ENCODE data around the gene DACH1. TPM values are rescaled to one million over a fixed set of nuclear protein-coding genes. Genes with fewer than 3 reads are reported as not detected.

DACH1 gene
- total and polyA plus RNA-seq, 9 of the 15 experiments (the other 6 are each of a cell fraction or from before 2014, with no cell fraction given) = 0.04 to 0.07 (median 0.04) TPM; not detected in 2

DNA sequence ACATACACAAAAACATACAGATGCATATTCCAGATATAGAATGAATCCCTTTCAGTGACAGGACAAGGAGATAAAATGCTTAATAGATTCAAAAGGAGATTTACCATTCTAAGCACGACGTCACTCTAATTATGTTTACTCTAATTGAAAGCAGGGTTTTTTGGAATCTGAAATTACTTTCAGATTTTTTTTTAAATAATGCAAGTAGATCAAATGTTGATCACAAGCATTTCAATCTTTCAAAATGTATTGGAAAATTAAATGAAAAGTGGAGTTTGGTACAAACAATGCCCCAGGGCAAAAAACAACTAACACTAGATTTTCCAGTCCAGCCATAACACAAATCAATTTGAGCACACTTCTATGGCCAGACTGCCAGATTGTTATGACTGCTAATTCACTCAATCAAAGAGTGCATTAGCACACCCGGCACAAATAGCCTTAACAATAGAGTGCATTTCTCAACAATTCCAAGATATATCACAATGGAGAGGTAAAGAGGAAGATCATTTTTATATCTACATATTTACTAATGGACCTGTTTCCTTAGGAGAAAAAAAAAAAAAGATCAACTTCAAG is 4.3 kb upstream of the DACH1 start (continued):
- TF ChIP-seq, protein P1, sequence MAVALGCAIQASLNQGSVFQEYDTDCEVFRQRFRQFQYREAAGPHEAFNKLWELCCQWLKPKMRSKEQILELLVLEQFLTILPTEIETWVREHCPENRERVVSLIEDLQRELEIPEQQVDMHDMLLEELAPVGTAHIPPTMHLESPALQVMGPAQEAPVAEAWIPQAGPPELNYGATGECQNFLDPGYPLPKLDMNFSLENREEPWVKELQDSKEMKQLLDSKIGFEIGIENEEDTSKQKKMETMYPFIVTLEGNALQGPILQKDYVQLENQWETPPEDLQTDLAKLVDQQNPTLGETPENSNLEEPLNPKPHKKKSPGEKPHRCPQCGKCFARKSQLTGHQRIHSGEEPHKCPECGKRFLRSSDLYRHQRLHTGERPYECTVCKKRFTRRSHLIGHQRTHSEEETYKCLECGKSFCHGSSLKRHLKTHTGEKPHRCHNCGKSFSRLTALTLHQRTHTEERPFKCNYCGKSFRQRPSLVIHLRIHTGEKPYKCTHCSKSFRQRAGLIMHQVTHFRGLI (CRISPR knock-in tag; IDR thresholded peaks at IDR 0.05) = no peak
- no peak for TF ChIP-seq ETS2 (tag; IDR thresholded peaks at IDR 0.05; ENCODE audit: borderline replicate concordance, poor library complexity, severe bottlenecking)
- TF ChIP-seq SRSF7 (optimal IDR thresholded peaks at IDR 0.05; ENCODE audit: low read depth, low read length) = no peak
- no peak for TF ChIP-seq HLTF (IDR thresholded peaks at IDR 0.05)
- no peak for TF ChIP-seq ZNF184 (CRISPR knock-in tag; IDR thresholded peaks at IDR 0.05)
- no peak for TF ChIP-seq KLF10 (CRISPR knock-in tag; IDR thresholded peaks at IDR 0.05)
- TF ChIP-seq NFRKB (IDR thresholded peaks at IDR 0.05; ENCODE audit: low read depth) = no peak
- TF ChIP-seq, protein P2, sequence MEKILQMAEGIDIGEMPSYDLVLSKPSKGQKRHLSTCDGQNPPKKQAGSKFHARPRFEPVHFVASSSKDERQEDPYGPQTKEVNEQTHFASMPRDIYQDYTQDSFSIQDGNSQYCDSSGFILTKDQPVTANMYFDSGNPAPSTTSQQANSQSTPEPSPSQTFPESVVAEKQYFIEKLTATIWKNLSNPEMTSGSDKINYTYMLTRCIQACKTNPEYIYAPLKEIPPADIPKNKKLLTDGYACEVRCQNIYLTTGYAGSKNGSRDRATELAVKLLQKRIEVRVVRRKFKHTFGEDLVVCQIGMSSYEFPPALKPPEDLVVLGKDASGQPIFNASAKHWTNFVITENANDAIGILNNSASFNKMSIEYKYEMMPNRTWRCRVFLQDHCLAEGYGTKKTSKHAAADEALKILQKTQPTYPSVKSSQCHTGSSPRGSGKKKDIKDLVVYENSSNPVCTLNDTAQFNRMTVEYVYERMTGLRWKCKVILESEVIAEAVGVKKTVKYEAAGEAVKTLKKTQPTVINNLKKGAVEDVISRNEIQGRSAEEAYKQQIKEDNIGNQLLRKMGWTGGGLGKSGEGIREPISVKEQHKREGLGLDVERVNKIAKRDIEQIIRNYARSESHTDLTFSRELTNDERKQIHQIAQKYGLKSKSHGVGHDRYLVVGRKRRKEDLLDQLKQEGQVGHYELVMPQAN (IDR thresholded peaks at IDR 0.05; ENCODE audit: borderline replicate concordance) = no peak

DNA sequence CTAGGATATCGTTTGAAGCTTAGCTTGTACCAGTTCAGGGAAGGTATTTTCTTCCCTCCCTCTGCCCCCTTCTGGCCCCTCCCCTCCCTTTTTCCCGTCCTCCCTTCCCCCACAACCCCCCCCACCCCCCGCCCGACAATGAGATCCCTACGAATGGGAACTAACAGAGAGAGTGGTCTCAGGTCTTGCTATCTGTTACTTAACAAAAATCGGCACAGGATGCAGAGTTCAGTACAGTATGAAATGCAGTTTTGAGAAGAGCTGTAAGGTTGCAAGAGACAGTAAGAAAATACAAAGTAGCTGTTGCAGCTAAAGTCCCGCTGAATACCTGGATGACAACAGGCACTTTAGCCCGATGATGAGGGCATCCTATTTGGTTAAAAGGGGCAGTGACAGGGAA is 3.1 kb upstream of the DACH1 start:
- no peaks in the 10 kb centered on the region for H3K27me3 ChIP-seq (ENCODE audit: control insufficient read depth in 2 of 2, insufficient read depth in 2 of 2, low read length in 2 of 2)
- H4K20me1 ChIP-seq (replicated peaks; ENCODE audit: control insufficient read depth, insufficient read depth, low read length) = no peaks in the 10 kb centered on the region
- in situ Hi-C loops (cut with MboI) (no loop called here), intact Hi-C loops (cut with micrococcal nuclease) (no loop called here)
- no peak overlapping the region for H3K4me3 ChIP-seq
- BruUV-seq (replicated peaks) = no TSS peak
- WGBS (ENCODE audit: insufficient coverage, low coverage, missing lambda C conversion rate) = 5% methylated on average over 4 of the region's 8 CpGs
- FAIRE-seq (no peak), DNase-seq (ENCODE audit: extremely low read depth in 1 of 4, low spot score in 3 of 4) (no peak), ATAC-seq (no peak)
- no peaks in the 10 kb centered on the region for H3K9me3 ChIP-seq (replicated peaks; ENCODE audit: control insufficient read depth, insufficient read depth, low read depth, low read length)
- no peak overlapping the region for H3K9ac ChIP-seq (ENCODE audit: insufficient read depth in 1 of 2, low read depth in 2 of 2, low read length in 2 of 2)
- H3K36me3 ChIP-seq (ENCODE audit: control insufficient read depth, insufficient read depth, low read length) = no peaks in the 10 kb centered on the region
- no peak overlapping the region for H3K4me2 ChIP-seq (ENCODE audit: insufficient read depth, low read length)
- H3K4me1 ChIP-seq (replicated peaks in 1 of 2; ENCODE audit: control insufficient read depth in 2 of 2, insufficient read depth in 2 of 2, low read length in 2 of 2) = peaks cover 0 to 7% of the 10 kb centered on the region in 2 experiments; a peak in 1 of 5 replicates
- no peak overlapping the region for H2AFZ ChIP-seq (ENCODE audit: low read depth, low read length)
- no peaks in the 10 kb centered on the region for H3K79me2 ChIP-seq (ENCODE audit: control insufficient read depth, insufficient read depth, low read length)
- no peaks in the 10 kb centered on the region for H3K9me1 ChIP-seq (ENCODE audit: control insufficient read depth, insufficient read depth, low read length)
- ChIA-PET POLR2A (no interaction called here), CTCF (ENCODE audit: low intra/inter-chr PET ratio) (no interaction called here)
- H3K27ac ChIP-seq (ENCODE audit: extremely low read depth, low read depth, low read length) = no peak overlapping the region
- TF ChIP-seq RBM39 (optimal IDR thresholded peaks at IDR 0.05; ENCODE audit: low read depth, low read length) (no peak), RBM34 (IDR thresholded peaks at IDR 0.05; ENCODE audit: borderline replicate concordance, insufficient read depth, low read length) (no peak), EWSR1 (IDR thresholded peaks at IDR 0.05; ENCODE audit: borderline replicate concordance, low read depth, partially characterized antibody) (no peak), GABPB2 (CRISPR knock-in tag; conservative IDR thresholded peaks at IDR 0.05) (no peak), KLF1 (tag; IDR thresholded peaks at IDR 0.05) (no peak), BACH1 (tag; IDR thresholded peaks at IDR 0.05) (no peak)
- TF ChIP-seq, protein P3, sequence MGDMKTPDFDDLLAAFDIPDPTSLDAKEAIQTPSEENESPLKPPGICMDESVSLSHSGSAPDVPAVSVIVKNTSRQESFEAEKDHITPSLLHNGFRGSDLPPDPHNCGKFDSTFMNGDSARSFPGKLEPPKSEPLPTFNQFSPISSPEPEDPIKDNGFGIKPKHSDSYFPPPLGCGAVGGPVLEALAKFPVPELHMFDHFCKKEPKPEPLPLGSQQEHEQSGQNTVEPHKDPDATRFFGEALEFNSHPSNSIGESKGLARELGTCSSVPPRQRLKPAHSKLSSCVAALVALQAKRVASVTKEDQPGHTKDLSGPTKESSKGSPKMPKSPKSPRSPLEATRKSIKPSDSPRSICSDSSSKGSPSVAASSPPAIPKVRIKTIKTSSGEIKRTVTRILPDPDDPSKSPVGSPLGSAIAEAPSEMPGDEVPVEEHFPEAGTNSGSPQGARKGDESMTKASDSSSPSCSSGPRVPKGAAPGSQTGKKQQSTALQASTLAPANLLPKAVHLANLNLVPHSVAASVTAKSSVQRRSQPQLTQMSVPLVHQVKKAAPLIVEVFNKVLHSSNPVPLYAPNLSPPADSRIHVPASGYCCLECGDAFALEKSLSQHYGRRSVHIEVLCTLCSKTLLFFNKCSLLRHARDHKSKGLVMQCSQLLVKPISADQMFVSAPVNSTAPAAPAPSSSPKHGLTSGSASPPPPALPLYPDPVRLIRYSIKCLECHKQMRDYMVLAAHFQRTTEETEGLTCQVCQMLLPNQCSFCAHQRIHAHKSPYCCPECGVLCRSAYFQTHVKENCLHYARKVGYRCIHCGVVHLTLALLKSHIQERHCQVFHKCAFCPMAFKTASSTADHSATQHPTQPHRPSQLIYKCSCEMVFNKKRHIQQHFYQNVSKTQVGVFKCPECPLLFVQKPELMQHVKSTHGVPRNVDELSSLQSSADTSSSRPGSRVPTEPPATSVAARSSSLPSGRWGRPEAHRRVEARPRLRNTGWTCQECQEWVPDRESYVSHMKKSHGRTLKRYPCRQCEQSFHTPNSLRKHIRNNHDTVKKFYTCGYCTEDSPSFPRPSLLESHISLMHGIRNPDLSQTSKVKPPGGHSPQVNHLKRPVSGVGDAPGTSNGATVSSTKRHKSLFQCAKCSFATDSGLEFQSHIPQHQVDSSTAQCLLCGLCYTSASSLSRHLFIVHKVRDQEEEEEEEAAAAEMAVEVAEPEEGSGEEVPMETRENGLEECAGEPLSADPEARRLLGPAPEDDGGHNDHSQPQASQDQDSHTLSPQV (IDR thresholded peaks at IDR 0.05) = no peak

Data from K562 (cell line).